ENCODE data around the gene JMJD8.
"Not testable (repeated sequence)": the region's sequence is repeated elsewhere in the genome, so short reads cannot be mapped to it uniquely, and the experiment has no call there.

Gene JMJD8

DNA sequence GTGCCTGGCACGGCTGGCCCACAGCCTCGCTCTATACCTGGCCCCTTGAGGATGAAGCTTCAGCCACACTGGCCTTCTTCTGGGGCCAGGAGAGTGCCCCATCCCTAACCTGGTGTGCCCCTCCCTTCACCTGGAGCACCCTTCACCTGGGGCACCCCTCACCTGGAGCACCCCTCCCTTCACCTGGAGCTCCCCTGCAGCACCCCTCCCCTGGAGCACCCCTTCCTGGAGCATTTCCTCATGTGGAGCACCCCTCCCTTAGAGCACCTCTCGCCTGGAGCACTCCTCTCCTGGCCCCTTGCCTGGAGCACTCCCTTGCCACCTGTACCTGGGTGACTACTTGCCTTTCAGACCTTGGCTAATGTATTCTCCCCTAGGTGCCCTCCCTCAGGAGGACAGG is 23.9 kb upstream of the JMJD8 start:
- DNase-seq, result no peak

DNA sequence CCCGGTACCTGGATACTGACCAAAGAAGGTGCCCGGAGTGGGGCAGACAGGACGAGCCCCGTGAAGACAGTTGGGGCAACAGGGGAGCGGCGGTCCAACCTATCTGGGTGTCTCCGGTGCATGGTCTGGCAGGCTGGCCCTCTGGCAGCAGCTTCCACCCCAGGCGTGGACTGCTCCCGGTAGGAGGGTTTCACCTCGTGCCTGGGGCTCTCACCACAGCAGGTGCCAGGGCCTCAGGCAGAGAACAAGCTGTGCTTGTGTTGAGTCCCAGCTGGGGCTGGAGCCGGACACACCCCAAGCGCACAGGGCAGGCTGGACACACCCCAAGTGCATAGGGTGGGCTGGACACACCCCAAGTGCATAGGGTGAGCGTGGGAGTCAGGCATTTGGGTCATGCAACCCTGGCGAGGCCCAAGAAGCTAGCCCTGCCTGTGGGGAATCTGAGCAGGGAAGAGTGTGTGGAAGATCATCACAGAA is 23.0 kb upstream of the JMJD8 start:
- no peak for DNase-seq

DNA sequence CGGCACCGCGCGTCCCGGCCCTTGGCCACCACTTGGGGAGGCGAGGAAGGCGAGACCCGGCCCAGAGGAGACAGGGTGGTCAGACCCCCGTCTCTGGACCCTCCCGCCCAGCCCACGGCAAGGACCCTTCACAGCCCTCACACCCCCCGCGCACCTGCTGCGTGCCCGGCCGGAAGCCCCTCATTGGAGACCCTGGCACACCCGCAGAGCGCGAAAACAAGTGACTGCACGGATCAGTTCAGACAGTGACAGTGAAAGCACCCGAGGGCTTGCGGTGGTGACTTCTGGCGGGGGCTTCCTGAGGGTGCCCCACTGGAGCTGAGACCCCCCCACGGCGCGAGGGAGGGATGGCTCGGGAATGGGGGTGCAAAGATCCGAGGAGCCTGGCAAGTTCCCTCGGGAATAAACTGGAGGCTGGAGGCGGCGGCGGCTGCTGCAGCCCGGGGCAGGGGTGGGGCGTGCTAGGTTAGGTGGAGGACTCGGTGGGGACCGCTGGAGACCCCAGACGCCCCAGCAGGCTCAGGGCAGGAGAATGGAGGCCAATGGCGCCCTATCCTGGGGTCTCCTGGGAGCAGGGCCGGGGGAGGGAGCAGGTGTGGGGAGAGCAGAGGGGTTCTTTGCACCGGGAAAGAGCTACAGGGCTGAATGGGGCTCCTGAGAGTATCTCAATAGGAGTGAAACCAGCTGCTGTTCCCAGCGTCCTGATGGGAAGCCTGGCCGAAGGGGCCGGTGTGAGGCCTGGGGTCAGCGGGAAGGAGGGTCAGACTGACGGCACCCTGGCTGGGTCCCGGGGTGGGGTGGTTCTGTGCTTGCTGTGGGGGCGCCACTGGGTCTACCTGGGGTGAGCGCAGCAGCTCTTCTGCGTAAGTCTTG is 22.3 kb upstream of the JMJD8 start:
- no peak for DNase-seq

GRCh38 chr16:705431-706188 is 21.5 kb upstream of the JMJD8 start, which contains the start of gene FBXL16:
Gene FBXL16, minus strand, starts transcription at chr16:705801. Its CDS starts 8,396 bp downstream, at chr16:697405.
- no peak for DNase-seq

DNA sequence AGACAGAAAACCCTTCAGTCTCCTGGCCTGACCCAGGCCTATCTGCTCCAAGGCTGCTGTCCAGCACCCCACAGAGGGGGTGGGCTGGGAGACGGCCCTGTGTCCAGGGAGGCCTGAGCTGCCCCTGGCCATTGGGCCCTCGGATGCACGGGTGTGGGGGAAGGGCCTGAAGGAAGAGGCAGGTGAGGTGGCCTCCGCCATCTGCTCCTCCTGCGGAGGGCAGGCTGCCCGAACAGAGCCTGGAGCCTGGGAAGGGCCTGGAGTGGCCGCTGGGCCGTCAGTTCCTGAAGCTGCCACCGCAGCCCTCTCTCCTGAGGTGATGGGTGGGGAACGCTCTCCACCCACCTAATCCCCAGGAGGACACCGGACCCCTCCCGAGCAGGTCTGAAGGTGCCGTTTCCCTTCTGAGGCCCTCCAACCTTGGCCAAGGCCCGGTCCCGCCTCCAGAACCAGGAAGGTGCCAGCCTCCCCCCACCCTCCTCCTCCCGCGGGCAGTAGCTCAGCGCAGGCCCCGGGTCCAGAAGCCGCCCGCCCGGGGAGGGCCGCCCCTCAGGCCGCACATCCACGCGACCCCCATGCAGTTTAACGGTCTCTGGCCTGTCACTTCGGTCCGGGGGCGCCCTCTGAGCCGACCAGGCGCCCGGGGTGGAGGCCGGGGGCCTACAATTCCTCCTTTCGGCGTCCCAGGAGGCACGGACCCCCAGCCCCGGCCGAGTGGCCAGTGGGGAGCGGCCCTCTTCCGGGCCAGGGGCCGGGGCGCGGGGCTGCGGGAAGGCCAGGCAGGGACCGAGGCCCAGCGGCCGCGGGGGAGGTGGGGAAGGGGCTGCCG is 20.6 kb upstream of the JMJD8 start:
- no peak for DNase-seq

DNA sequence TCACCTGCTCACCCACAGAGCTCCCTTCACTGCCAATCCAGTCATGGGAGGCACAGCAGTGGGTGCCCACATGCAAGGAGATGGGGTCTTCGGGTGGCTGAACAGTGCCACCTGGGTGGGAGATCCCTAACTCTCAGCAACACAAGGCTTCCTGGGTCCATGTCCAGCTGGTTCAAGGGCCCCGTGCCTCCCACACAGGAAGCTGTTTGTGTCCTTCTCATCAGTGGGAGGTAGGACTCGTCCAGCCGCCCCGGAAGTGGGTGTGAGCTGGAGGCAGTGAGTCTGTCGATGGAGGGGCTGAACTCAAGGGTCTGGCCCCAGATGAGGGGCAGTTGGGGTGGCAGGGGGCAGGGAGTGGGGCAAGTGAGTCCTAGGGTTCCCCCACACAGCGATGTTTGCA is 19.9 kb upstream of the JMJD8 start:
- no peak for DNase-seq

DNA sequence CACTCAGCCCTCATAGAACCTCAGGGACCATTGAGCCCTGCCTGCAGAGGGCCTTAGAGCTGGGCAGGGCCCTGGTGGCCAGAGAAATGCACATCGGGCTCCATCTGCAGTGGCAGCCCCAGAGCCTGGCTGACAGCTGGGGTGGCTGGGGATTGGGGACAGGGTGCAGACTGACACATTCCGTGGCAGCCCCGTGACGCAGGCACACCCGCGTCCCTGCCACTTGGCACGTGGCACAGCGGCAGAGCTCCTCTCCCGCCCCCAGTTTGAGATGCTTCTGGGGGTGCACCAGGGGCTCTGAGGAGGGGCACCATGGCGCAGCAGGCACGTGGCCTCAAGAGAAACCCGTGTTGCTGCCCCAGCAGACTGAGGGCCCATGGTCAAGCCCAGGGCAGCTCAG is 19.3 kb upstream of the JMJD8 start:
- DNase-seq, result no peak

DNA sequence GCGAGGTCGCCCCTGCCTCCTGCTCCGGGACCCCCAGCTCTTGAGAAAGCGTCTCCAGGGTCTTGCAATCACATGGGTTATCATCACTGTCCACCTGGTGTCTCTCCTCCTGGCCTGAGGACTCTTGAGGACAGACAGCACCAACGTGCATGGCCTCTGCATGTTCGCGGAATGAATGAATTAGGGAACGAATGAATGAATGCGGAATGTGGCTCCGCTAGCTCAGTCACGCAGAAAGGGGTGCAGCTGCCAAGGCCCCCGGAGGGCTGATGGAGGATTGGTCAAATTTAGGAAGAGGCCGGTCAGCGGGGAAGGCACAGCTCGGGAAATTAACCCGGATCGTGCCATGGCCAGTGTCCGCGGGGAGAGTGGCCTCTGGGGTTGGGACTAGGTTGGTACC is 18.2 kb upstream of the JMJD8 start:
- DNase-seq, result no peak

- peak; percentile 61 for DNase-seq
Observed at GRCh38 chr16:700684-701584, 16.8 kb upstream of the JMJD8 start.

- no peak for DNase-seq
Observed at GRCh38 chr16:698911-699671, 15.0 kb upstream of the JMJD8 start.

GRCh38 chr16:695355-696089 is 11.4 kb upstream of the JMJD8 start:
- DNase-seq, result peak; percentile 61

GRCh38 chr16:694863-695354 is 10.8 kb upstream of the JMJD8 start:
- DNase-seq, result no peak

GRCh38 chr16:694187-694862 is 10.2 kb upstream of the JMJD8 start:
- DNase-seq, result no peak

DNA sequence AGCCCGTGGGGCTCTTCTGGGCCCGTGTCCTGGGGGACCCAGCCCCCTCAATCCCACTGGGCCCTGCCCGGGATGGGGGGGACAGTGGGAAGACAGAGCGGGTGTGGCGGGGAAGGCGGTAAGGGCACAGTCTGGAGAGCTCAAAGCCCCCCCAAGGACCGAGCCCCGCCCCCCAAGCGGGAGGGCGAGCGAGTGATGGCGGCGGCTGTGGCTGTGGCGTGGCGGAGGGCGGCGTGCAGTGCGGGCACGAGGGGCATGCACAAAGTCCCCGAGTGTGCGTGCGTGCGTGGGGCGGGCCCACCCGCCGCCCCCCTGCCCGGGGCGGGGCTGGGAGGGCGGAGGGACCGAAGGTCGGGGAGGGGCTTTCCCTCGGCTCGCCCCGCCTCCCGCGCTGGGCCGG is 9.6 kb upstream of the JMJD8 start:
- no peak for DNase-seq

DNA sequence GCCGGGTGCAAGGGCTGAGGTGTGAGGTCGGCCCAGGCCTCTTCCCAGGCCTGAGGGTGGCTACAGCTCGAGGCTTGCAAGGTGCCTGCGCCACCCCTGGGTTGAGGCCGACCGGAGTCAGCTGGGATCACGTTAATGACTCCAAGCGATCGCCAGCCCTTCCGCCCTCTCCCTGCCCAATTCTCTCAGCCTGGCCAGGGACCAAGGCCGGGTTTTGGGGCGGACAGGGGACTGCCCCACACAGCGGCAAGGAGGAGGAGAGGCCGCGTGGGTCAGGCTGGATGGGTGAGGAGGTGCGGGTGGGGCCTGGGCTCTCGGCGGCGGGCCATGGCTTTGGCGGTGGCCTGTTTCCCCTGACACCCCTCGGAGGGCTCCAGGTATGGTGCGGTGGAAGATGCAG is 9.2 kb upstream of the JMJD8 start:
- no peak for DNase-seq

DNA sequence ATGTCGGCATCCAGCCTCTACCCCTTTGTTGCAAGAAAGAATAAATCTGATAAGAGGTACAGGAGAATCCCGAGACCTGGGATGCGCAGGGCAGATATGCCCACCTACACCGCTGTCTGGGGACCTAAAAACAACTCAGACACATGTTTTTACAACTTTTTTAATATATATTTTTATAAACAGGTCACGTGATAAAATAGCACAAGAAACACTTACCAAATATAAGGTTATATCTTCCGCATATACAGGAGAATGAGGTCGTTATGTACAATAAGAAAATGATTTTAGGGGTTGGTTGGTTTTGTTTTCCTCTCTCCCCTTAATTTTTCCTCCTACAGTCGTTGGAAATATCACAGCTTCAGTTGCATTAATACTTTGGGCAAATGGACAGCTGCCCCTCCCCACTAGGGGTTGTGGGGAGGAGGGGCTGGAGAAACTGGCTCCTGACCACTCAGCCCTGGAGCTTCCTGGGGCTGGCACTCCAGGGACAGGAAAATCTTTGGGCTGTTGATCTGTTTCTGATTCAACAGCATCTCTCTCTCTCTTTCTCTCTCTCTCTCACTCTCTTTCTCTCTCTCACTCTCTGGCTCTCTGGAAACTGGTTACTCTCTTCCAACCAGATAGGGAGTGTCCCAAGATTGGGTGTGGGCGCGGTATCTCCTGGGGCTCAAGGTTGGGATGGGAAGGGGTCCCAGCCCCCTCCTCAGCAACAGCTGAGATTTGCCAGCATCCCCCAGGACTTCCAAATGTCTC is 8.4 kb upstream of the JMJD8 start:
- no peak for DNase-seq

DNA sequence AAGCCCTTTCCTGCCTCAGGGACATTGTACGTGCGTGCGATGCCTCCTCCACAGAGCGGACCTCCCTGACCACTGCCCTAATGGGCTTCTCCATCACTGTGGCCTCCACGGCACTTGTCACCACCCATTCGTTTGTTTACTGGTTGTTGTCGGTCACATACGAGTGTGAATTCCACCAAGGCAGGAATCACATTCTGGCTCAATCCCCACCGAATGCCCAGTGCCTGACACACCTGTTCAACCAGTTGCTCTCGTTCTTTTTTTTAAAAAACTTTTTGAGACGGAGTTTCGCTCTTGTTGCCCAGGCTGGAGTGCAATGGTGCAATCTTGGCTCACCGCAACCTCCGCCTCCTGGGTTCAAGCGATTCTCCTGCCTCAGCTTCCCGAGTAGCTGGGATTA is 7.1 kb upstream of the JMJD8 start:
- DNase-seq, result not testable (repeated sequence)

DNA sequence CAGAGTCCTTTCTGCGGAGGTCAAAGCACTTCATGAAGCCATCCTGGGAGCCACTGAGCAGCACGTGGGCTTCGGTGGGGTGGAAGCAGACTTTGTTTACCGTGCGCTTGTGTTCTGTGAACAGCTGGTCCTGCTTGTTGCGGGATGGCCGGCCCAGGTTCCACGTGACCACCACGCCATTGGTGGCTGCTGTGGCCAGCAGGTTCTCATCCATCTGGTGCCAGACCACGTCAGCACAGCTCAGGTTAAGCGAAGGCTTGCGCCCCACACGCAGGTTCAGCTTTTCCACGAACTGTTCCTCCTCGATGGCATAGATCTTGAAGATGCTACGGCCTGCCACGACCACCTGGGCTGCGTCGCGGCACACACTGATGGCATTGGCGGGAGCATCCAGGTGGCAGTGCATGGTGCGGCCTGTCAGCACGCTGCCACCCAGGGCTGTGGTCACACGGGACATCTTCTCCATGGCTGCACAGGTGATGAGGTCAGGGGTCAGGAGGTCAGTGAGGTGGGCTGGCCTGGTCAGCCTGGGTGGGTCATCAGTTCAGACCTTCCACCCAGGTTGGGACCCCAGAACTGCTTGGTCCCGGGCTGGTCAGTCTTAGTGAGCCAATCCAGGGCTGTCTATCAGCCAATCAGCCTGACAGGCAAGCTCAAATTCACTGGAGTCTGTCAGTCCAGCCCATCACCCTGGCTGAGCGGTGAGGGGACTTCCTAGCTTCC is 5.2 kb upstream of the JMJD8 start:
- no peak for DNase-seq
